ENCODE measurements around the gene SHISAL1.

Gene SHISAL1

GRCh38 chr22:44205516-44206329 is 107.0 kb downstream of the SHISAL1 start:
- no peak for DNase-seq

DNA sequence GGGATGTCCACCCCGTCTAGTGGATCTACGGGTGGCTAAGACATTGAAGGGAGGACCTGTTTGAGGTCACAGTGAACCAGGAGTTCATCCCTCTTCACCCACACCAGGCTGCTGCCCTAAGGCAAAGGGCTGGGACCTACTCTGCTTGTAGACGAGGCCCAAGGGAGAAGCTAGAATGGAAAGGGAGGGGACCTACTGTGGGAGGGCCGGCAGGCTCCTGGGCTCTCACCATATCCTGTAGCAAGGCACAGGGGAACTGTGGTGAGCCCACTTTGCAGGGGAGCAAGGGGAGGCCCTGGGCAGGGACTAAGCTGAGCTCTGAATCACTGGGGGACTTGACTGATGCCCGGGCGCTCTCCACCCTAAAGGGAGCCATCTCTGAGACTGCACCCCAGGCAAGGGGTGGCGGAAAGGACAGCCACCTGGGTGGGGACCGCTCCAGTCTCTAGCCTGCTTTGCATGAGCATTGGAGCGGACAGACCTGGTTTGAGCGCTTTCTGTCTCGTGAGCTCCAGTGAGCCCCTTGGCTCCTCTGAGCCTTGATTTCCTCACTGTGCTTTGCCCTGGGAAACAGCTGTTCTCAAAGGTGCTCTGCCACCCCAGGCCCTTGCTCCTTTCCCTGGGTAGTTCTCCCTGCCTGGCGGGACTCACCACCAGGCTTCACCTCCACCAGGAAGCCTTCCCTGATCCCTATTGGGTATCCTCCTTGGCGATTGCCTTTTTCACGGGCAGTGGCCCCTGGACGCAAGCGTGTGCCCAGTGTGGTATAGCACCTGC is 107.8 kb downstream of the SHISAL1 start:
- no peak for DNase-seq

DNA sequence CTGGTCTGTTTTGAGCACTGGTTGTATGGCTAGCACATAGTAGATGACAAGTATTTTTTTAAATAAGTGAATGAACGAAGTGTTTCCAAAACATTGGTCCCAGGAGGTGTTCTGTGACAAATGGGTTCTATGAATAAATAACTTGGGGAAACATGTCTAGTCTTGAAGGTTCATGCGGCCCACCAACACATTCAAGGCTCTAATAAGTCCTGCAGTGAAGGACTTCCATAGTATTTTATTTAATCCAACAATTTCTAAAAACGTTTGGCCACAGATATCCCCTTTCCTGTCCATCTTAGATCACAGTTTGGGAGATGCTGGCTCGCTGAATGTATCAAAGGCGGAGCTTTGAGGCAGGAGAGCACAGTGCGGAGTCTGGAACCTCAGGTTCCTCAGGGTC is 109.5 kb downstream of the SHISAL1 start:
- DNase-seq, result no peak

DNA sequence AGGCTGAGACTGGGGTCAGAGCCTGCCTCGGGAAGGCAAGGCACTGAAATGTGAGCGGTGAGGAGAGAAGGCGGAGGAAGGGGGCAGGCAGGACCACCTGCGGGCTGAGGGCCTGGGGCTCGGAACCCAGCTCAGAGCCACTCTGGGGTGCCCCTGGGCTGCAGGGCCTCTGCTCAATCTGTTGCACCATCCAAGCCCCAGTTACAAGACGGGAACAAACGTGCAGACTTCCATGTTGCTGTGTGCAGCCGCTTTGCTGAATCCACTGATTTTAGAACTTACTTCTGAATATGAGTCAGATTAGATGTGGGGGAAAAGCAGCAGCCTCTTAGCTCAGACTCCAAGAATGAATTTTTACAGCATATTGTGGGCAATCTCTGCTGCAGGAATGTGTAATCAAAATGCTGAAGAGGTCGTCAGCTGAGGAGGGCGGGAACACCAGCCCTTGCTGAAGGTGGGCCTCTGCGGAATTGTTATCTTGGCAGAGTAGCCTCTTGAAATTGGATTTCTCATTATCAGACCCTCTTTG is 110.4 kb downstream of the SHISAL1 start:
- no peak for DNase-seq

DNA sequence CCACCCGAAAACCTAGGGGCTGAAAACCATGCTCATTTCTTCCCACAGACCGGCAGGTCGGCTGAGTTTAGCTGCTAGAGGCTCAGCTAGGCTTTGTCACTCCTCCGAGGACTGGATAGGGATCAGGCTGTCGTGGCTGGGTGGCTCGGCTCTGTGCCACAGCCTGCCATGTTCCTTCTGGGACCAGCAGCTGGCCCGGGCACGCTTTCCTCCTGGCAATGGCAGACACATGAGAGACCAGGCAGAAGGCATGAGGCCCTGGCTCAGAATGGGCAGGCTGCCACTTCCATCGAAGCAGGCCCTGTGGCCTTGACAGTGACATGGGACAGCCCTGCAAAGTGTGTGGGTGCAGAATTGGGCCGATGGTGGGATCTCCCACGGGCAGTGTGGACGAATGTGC is 111.1 kb downstream of the SHISAL1 start:
- no peak for DNase-seq

GRCh38 chr22:44200855-44201550 is 111.7 kb downstream of the SHISAL1 start:
- no peak for DNase-seq

DNA sequence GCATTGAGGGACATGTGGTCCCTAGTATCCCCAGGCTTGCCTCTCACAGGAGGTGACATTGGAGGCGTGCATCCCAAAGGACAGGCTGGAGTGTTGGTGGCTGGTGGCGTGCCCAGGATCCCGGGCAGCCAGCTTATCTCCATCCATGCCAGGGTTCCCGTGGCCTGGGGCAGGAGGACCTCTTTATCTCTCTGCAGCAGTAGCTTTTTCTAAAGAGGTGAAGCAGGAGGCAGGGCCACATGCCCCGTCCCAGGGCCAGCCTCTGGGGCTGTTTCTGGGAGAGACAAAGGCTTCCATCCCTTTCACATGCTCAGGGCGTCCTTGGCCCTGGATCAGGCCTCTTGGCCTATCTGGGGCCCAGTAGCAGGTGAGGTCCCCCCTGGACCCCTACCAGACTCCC is 112.3 kb downstream of the SHISAL1 start:
- no peak for DNase-seq

- no peak for DNase-seq
These were observed 112.9 kb downstream of the SHISAL1 start for GRCh38 chr22:44199866-44200265.

DNA sequence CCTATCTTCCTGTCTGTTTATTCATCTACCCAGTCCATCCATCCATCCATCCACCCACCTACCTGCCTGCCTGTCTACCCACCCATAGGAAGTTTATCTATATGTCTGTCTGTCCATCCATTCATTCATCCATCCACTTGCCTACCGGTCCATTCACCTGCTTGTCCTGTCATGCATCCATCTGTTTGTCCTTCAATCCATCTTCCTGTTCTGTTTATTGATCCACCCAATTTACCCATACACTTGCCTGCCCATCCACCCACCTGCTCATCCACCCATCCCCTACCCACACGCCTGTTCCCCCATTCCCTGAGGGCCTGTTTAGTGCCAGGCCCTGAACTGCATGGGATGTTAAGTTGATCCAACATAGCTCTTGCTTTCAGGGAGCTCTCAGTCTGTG is 113.6 kb downstream of the SHISAL1 start:
- no peak for DNase-seq

GRCh38 chr22:44197271-44197670 is 115.5 kb downstream of the SHISAL1 start:
- no peak for DNase-seq

DNA sequence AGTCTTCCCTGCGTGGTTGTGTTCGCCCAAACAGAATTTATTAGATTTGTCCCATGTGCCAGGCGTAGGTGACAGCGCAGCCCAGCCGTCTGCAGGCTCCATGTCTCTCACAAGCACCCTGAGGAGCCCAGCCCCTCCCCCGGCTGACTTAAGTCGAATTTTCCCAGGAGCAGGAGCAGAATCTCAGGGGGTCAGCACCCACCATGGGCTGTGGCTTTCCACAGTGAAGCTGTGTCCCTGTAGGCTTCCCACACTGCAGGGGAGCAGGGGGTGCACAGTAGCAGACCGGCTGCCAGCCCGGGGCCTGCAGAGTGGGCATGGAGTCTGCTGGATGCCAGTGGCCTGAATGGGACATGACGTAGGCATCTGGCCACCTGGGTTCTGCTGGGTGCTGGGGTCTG is 116.0 kb downstream of the SHISAL1 start:
- DNase-seq, result no peak

DNA sequence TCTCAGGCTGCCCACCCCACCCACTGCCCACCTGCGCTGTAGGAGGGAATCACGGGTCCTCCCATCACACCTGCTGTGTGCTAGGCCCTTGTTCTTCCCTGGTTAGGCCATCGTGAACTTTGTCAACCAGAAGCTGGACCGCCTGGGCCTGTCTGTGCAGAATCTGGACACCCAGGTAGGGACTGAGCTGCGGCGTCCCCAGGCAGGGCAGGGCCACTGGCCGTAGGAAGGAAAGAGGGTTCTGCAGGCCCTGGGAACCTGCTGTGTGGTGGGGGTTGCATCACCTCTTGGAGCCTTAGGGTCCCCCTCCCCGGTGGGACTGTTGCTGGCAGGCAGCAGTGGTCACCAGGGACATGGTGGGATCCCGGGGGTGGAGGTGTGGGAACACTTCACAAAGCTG is 116.5 kb downstream of the SHISAL1 start:
- no peak for DNase-seq

DNA sequence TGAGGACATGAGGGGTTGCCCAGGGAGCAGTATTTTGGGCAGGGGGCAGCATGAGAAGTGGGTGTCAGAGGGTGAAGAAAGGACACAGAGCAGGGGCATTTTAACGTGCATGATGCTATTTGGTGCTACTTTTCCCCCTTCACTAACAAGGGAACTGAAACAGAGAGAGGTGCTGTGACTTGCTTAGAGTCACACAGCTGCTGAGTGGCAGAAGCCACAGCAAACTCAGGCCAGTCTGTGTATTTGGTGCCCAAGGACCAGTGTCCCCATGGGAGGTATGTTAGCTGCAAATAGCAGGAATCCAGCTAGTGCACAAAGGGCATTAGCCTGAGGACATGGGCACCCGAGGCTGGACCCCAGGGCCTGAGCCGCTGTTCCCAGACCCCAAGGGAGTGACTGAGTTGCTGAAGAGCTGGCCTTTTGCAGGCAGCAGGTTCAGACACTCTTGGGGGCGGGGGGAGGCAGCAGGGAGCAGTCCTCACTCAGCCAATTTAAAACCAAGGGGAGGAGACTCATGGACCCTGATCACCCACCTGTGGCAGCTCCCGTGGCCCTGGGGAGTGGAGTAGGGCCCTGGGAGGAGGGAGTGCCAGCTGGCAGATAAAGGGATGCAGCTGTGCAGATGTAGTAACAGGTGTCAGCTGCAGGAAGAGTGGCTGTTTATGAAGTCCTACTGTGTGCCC is 117.4 kb downstream of the SHISAL1 start:
- DNase-seq, result no peak

GRCh38 chr22:44194569-44194968 is 118.2 kb downstream of the SHISAL1 start:
- no peak for DNase-seq
